Progenitor cell of endocrine pancreas (in vitro differentiated cells): Measurements from ENCODE around the gene ACOT7. TPM values are rescaled to one million over a fixed set of nuclear protein-coding genes. Genes with fewer than 3 reads are reported as not detected.
"Not testable (repeated sequence)": the region's sequence is repeated elsewhere in the genome, so short reads cannot be mapped to it uniquely, and the experiment has no call there.

Experiments
- DNase-seq: peaks from one replicate; pipeline ENCODE4 v3.0.0; 2021; ENCODE audit warnings: low spot score; ENCODE audit not compliant: unreplicated experiment
- H3K27ac Mint-ChIP-seq: 2 replicates; pipeline ENCODE4 v1.8.0; 2021; ENCODE audit warnings: mild to moderate bottlenecking, moderate library complexity, mixed read lengths
- H3K27me3 Mint-ChIP-seq: 2 replicates; pipeline ENCODE4 v1.8.0; 2021; ENCODE audit warnings: mixed read lengths
- H3K36me3 Mint-ChIP-seq: 2 replicates; pipeline ENCODE4 v1.8.0; 2022; ENCODE audit warnings: mixed read lengths; ENCODE audit not compliant: insufficient read depth
- H3K4me1 Mint-ChIP-seq: 2 replicates; pipeline ENCODE4 v1.8.0; 2021; ENCODE audit warnings: low read depth, mixed read lengths
- H3K4me3 Mint-ChIP-seq: 2 replicates; pipeline ENCODE4 v1.8.0; 2021; ENCODE audit warnings: low read depth, mild to moderate bottlenecking, moderate library complexity, mixed read lengths
- H3K9me3 Mint-ChIP-seq: 2 replicates; pipeline ENCODE4 v1.8.0; 2021; ENCODE audit warnings: low read depth, mixed read lengths
- total RNA-seq: library from RNA; stranded (reverse); gene quantifications from 2 replicates; pipeline ENCODE4 v1.2.1, GENCODE V29; 2021
- TF ChIP-seq, protein P1 (sequence below): fragments of 200-600 bp; sonication (generic); IDR thresholded peaks from one replicate; pipeline ENCODE4 v1.5.0; 2021; ENCODE audit warnings: antibody characterized with exemption, mild to moderate bottlenecking; ENCODE audit not compliant: unreplicated experiment

Gene ACOT7
- total RNA-seq, 1 donor from 2014 or later = 30.2 TPM

DNA sequence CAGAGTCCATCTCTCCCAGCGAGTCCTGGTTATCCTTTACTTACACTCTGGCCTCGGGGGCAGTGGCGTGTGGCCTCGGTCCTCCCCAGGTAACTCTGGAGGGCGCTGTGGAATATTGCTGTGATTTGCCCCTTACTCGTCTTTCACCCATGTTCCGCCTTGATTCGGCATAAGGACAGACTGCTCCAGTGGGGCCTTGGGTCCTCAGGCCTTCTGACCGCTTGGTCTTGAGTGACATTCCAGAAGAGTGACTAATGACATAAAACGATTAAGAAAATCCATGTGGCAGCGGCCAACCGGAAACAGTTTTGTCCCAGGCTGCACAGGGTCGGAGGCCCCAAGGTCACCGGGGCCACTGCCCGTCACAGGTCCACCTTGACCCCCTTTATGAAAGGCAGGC is 168.8 kb downstream of the ACOT7 start:
- no peak for DNase-seq
- Mint-ChIP-seq H3K4me3 (no peak overlapping the region), H3K27me3 (no peaks in the 10 kb centered on the region), H3K9me3 (no peaks in the 10 kb centered on the region), H3K27ac (no peak overlapping the region), H3K4me1 (no peaks in the 10 kb centered on the region), H3K36me3 (peaks cover 25% of the 10 kb centered on the region)
- TF ChIP-seq, protein P1, sequence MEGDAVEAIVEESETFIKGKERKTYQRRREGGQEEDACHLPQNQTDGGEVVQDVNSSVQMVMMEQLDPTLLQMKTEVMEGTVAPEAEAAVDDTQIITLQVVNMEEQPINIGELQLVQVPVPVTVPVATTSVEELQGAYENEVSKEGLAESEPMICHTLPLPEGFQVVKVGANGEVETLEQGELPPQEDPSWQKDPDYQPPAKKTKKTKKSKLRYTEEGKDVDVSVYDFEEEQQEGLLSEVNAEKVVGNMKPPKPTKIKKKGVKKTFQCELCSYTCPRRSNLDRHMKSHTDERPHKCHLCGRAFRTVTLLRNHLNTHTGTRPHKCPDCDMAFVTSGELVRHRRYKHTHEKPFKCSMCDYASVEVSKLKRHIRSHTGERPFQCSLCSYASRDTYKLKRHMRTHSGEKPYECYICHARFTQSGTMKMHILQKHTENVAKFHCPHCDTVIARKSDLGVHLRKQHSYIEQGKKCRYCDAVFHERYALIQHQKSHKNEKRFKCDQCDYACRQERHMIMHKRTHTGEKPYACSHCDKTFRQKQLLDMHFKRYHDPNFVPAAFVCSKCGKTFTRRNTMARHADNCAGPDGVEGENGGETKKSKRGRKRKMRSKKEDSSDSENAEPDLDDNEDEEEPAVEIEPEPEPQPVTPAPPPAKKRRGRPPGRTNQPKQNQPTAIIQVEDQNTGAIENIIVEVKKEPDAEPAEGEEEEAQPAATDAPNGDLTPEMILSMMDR = no peak

DNA sequence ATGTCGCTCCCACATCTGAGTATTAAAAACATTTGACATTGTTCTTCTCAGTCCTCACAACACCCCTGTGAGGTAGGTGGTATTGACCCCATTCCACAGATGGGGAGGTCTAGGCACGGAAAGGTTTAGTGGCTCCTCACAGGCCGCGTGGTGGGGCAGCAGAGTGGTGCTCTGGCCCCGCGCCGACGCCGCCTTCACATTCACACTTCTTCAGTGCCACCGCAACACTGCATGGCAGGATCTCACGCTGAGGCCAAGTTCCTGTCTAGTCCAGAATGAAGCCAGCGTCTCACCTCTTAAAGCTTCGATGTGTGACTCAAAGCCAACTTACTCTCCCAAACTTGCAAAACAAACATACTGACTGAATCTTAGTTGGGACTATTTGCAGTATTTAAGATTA is 169.9 kb downstream of the ACOT7 start:
- Mint-ChIP-seq H3K27ac (no peak overlapping the region), H3K36me3 (peaks cover 25% of the 10 kb centered on the region), H3K4me1 (peaks cover under 1% of the 10 kb centered on the region), H3K27me3 (no peaks in the 10 kb centered on the region), H3K9me3 (no peaks in the 10 kb centered on the region), H3K4me3 (no peak overlapping the region)
- DNase-seq = no peak
- TF ChIP-seq, protein P1 = no peak

DNA sequence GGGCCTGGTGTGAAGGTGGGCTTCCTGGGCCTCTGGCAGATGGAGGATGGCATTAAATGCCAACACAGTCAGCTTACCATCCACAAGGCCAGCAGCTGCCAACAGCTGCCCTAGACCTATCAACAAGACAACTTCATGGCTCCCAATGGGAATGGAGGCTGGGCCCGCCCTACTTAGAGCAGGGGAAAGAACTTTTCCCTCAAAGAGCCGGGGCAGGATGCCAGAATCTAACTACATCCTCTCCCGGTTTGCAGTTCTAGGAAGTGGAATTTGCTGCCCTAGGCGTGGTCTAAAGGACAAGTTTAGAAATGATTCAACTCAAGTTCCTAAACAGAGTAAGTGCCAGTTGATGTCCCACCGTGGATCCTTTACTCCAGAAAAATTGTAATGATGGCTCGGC is 170.9 kb downstream of the ACOT7 start:
- H3K4me3 Mint-ChIP-seq = no peak overlapping the region
- no peaks in the 10 kb centered on the region for H3K9me3 Mint-ChIP-seq
- H3K27me3 Mint-ChIP-seq = no peaks in the 10 kb centered on the region
- H3K27ac Mint-ChIP-seq = no peak overlapping the region
- DNase-seq = no peak
- H3K36me3 Mint-ChIP-seq = peaks cover 25% of the 10 kb centered on the region
- H3K4me1 Mint-ChIP-seq = peaks cover 6% of the 10 kb centered on the region
- TF ChIP-seq, protein P1 = no peak

DNA sequence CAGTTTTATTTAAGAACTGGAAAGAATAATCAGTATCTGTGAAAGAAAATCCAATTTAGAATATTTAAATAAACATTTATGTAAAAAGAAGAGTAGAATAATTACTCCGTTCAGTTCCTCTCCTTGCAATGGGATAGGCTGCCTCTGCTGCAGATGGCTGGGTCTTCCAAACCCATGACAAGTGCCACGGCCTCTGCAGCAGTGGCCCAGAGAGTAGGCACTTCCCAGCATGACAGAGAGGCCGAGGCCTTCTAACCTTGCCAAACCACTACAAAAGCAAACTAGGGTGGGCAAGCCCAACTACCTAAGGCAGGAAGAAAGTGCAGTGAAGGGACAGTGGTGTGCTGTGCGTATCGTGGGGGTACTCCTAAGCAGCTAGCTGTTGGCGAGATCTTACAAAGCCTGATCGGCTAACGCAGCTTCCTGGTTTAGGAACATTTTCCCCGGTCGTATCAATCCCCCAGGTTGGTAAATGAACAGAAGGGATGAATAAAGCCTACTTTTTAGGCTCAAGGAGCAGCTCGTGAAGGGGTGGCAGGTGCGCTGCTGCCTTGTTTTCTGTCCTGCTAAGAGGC is 172.3 kb downstream of the ACOT7 start:
- TF ChIP-seq, protein P1 = no peak
- no peak for DNase-seq
- Mint-ChIP-seq H3K9me3 (no peaks in the 10 kb centered on the region), H3K4me1 (peaks cover 6% of the 10 kb centered on the region), H3K36me3 (peaks cover 23% of the 10 kb centered on the region), H3K27ac (peak overlapping the region; percentile 69), H3K4me3 (no peak overlapping the region), H3K27me3 (no peaks in the 10 kb centered on the region)

DNA sequence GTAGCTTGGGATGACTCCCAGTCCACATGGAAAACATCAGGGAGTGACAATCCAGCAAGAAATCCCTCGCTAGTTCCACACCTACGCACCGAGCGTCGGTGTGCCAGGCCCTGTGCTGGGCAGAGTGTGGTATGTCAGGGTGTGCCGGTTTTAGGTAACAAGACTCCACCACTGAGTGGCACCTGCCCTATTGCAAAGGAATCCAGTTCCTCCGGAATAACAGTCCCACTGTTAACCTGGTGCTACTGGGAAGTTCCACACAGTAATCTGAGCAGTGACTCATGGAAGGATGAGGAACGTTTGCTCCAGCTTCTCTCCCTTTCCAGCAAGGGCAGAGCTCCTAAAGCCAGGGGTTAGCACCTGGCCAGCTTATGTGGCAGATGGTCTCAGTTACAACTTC is 173.3 kb downstream of the ACOT7 start:
- no peak overlapping the region for H3K27ac Mint-ChIP-seq

DNA sequence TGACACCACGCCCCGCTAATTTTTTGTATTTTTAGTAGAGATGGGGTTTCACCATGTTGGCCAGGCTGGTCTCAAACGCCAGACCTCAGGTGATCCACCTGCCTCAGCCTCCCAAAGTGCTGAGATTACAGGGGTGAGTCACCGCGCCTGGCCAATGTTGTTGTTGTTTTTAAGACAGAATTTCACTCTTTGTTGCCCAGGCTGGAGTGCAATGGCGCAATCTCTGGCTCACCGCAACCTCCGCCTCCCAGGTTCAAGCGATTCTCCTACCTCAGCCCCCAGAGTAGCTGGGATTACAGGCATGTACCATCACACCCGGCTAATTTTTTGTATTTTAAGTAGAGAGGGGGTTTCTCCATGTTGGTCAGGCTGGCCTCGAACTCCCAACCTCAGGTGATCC is 173.9 kb downstream of the ACOT7 start:
- not testable (repeated sequence) for H3K27me3 Mint-ChIP-seq, H3K4me3 Mint-ChIP-seq, H3K4me1 Mint-ChIP-seq, H3K27ac Mint-ChIP-seq, H3K9me3 Mint-ChIP-seq, DNase-seq
- peaks cover 22% of the 10 kb centered on the region for H3K36me3 Mint-ChIP-seq

More for the DNA sequence above, 173.3 kb downstream of the ACOT7 start:
- TF ChIP-seq, protein P1 = no peak
- Mint-ChIP-seq H3K36me3 (peaks cover 23% of the 10 kb centered on the region), H3K27me3 (no peaks in the 10 kb centered on the region), H3K9me3 (no peaks in the 10 kb centered on the region), H3K4me1 (peaks cover 6% of the 10 kb centered on the region), H3K4me3 (no peak overlapping the region)
- DNase-seq = no peak
